ENCODE results near the gene OLFM2.

OLFM2 gene

DNA sequence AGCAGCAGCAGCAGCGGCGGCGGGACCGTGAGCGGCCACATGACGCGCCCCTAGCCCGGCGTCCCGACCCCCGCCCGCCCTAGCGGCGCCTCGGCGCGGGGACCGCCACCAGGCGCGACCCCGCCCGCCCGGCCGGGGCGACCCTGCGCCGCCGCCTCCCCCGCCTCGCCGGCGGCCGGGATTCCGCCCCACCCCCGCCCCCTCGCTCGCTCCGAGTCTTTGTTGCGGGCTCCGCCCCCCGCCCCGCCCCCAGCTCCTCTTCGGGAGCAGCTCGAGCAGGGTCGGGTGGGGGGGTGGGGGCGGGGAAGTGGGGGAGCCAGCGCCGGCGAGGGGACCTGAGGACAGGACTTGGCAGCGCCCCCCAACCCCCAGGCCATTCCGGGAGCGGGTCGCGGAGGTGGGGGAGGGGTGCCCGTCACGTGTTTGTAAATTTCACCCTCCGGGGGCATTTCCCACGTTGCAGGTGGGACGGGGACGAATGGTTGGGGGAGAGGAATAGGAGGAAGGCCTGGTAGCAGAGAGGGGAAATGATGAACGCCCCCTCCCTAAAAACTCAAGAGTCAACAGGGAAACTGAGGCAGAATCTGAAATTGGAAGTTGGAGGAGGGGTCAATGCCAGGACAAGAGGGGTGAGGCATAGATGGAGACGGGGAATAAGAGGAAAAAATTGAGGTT lies at the start of gene OLFM2:
Gene OLFM2, minus strand, starts transcription at position 190 of the 675 bp plus-strand sequence. Its CDS starts 149 bp downstream, at position 41.
- Mint-ChIP-seq H3K27me3 (peaks cover 75% of the 10 kb centered on the region), H3K27ac (no peak within 1 kb of the TSS), H3K9me3 (peaks cover under 1% of the 10 kb centered on the region), H3K4me1 (peaks cover 30% of the 10 kb centered on the region), H3K4me3 (peak within 1 kb of the TSS; percentile 57), H3K36me3 (no peaks in the 10 kb centered on the region)
- ATAC-seq: no peak

GRCh38 chr19:9981406-9982260 lies 45.3 kb upstream of the OLFM2 start:
- peaks cover 64% of the 10 kb centered on the region for H3K27me3 Mint-ChIP-seq
- H3K36me3 Mint-ChIP-seq: no peaks in the 10 kb centered on the region
- H3K27ac Mint-ChIP-seq: no peak overlapping the region
- peaks cover 8% of the 10 kb centered on the region for H3K9me3 Mint-ChIP-seq
- no peak for ATAC-seq
- no peak overlapping the region for H3K4me3 Mint-ChIP-seq
- H3K4me1 Mint-ChIP-seq: no peaks in the 10 kb centered on the region

DNA sequence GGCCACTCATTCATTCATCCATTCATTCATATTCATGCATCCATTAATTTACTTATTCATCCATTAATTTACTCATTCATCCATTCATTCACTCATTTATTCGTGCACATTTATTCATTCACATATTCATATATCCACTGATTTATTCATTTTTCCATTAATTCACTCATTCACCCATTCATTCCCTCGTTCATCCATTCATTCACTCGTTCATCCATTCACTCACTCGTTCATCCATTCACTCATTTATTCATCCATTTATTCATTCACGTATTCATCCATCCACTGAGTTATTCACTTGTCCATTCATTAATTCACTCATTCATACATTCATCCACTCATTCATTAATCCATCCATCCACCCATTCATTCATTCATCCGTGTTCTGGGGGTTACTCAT lies 35.8 kb upstream of the OLFM2 start:
- ATAC-seq: no peak
- H3K4me1 Mint-ChIP-seq: no peaks in the 10 kb centered on the region
- no peaks in the 10 kb centered on the region for H3K36me3 Mint-ChIP-seq
- H3K27ac Mint-ChIP-seq: no peak overlapping the region
- peaks cover 6% of the 10 kb centered on the region for H3K9me3 Mint-ChIP-seq
- H3K27me3 Mint-ChIP-seq: peaks cover 26% of the 10 kb centered on the region
- no peak overlapping the region for H3K4me3 Mint-ChIP-seq

DNA sequence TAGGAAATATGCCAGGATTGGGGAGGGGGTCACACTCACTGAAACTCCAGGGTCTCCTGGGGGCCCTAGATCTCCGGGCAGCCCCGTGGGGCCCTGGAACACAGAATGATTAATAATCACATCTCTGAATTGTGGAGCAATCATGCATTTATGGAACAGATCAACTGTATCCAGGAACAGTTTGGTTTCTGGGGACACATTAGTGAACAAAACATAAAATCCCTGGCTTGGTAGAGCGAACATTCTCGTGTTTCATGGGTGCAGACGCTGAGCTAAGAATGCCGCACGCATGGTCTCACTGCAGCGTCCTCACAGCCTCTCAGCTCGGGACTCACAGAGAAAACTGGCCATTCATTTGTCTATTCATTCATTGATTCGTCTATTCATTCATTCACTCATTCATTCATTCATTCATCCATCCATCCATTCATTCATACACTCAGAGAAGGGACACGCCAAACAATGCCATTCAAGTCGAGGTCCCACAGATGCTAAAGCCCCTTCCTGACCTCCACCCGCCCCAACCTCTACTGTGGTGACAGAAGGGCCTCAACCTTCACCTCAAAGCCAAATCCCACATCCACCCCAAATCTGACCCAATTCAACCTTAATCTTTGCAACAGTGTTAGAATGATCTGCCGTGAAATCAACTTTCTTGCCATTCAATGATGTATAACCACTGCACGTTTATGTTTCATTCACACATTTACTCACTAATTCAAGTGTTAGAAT lies 35.0 kb upstream of the OLFM2 start:
- no peaks in the 10 kb centered on the region for H3K36me3 Mint-ChIP-seq
- H3K4me3 Mint-ChIP-seq: no peak overlapping the region
- no peak overlapping the region for H3K27ac Mint-ChIP-seq
- ATAC-seq: no peak
- peaks cover 31% of the 10 kb centered on the region for H3K27me3 Mint-ChIP-seq
- peaks cover 6% of the 10 kb centered on the region for H3K9me3 Mint-ChIP-seq
- H3K4me1 Mint-ChIP-seq: no peaks in the 10 kb centered on the region

GRCh38 chr19:9970481-9970880 lies 34.2 kb upstream of the OLFM2 start:
- no peaks in the 10 kb centered on the region for H3K4me1 Mint-ChIP-seq
- ATAC-seq: no peak
- peaks cover 33% of the 10 kb centered on the region for H3K27me3 Mint-ChIP-seq
- no peak overlapping the region for H3K27ac Mint-ChIP-seq
- H3K36me3 Mint-ChIP-seq: no peaks in the 10 kb centered on the region
- H3K4me3 Mint-ChIP-seq: no peak overlapping the region
- peaks cover 6% of the 10 kb centered on the region for H3K9me3 Mint-ChIP-seq

DNA sequence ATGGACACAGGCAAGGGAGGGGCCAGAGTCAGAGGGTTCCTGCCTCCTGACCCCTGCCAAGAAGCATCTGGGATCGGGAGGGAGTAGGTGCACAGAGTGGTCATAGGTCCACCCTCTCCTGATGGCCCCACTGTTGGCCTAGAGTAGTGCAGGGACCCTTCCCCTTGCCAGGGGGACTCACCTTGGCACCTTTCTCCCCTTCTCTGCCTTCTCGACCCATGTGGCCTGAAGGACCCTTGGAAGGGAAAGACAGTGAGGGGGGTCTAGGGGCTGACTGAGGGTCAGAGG lies 33.3 kb upstream of the OLFM2 start:
- H3K4me3 Mint-ChIP-seq: no peak overlapping the region
- no peak for ATAC-seq
- no peaks in the 10 kb centered on the region for H3K36me3 Mint-ChIP-seq
- no peak overlapping the region for H3K27ac Mint-ChIP-seq
- H3K9me3 Mint-ChIP-seq: peaks cover 6% of the 10 kb centered on the region
- H3K27me3 Mint-ChIP-seq: peaks cover 33% of the 10 kb centered on the region
- H3K4me1 Mint-ChIP-seq: no peaks in the 10 kb centered on the region

- H3K27ac Mint-ChIP-seq: no peak overlapping the region
- H3K9me3 Mint-ChIP-seq: peaks cover 6% of the 10 kb centered on the region
- no peaks in the 10 kb centered on the region for H3K4me1 Mint-ChIP-seq
- H3K4me3 Mint-ChIP-seq: no peak overlapping the region
- H3K27me3 Mint-ChIP-seq: peaks cover 33% of the 10 kb centered on the region
- H3K36me3 Mint-ChIP-seq: no peaks in the 10 kb centered on the region
- ATAC-seq: peak; percentile 29
Observed at GRCh38 chr19:9968820-9969687, 32.7 kb upstream of the OLFM2 start.

DNA sequence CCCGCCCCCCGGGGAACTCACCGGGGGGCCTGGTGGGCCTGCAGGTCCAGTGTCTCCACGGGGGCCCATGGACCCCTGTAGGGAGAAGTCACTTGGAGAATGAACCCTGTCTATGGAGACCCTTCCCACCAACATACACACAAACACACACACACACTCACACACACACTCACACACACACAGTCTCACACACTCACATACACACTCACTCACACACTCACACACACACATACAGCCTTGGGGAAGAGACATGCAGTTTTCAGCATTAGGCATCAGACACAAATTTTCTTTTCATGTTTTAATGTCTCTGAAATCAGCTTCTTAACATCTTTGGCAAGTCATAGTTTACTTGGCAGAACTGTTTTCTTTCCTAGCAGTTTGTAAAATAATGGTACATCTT lies 31.0 kb upstream of the OLFM2 start:
- H3K4me1 Mint-ChIP-seq: no peaks in the 10 kb centered on the region
- no peak overlapping the region for H3K4me3 Mint-ChIP-seq
- no peak overlapping the region for H3K27ac Mint-ChIP-seq
- peak; percentile 11 for ATAC-seq
- peaks cover 6% of the 10 kb centered on the region for H3K9me3 Mint-ChIP-seq
- H3K36me3 Mint-ChIP-seq: no peaks in the 10 kb centered on the region
- peaks cover 39% of the 10 kb centered on the region for H3K27me3 Mint-ChIP-seq

- Mint-ChIP-seq H3K4me3 (no peak overlapping the region), H3K36me3 (no peaks in the 10 kb centered on the region), H3K9me3 (no peaks in the 10 kb centered on the region), H3K27me3 (peaks cover 39% of the 10 kb centered on the region), H3K27ac (no peak overlapping the region), H3K4me1 (no peaks in the 10 kb centered on the region)
- ATAC-seq: no peak
Observed at GRCh38 chr19:9966448-9966847, 30.1 kb upstream of the OLFM2 start.

- H3K27me3 Mint-ChIP-seq: peaks cover 43% of the 10 kb centered on the region
- no peak overlapping the region for H3K4me3 Mint-ChIP-seq
- H3K36me3 Mint-ChIP-seq: no peaks in the 10 kb centered on the region
- H3K27ac Mint-ChIP-seq: no peak overlapping the region
- no peaks in the 10 kb centered on the region for H3K9me3 Mint-ChIP-seq
- ATAC-seq: no peak
- H3K4me1 Mint-ChIP-seq: no peaks in the 10 kb centered on the region
Observed at GRCh38 chr19:9966024-9966423, 29.7 kb upstream of the OLFM2 start.

GRCh38 chr19:9962623-9963290 lies 26.4 kb upstream of the OLFM2 start:
- no peak overlapping the region for H3K27ac Mint-ChIP-seq
- no peak for ATAC-seq
- no peaks in the 10 kb centered on the region for H3K36me3 Mint-ChIP-seq
- H3K4me1 Mint-ChIP-seq: no peaks in the 10 kb centered on the region
- no peaks in the 10 kb centered on the region for H3K9me3 Mint-ChIP-seq
- no peak overlapping the region for H3K4me3 Mint-ChIP-seq
- peaks cover 52% of the 10 kb centered on the region for H3K27me3 Mint-ChIP-seq

- H3K27ac Mint-ChIP-seq: no peak overlapping the region
- H3K36me3 Mint-ChIP-seq: no peaks in the 10 kb centered on the region
- H3K4me1 Mint-ChIP-seq: no peaks in the 10 kb centered on the region
- peaks cover 36% of the 10 kb centered on the region for H3K27me3 Mint-ChIP-seq
- H3K4me3 Mint-ChIP-seq: no peak overlapping the region
- no peaks in the 10 kb centered on the region for H3K9me3 Mint-ChIP-seq
- ATAC-seq: no peak
Observed at GRCh38 chr19:9961103-9961502, 24.8 kb upstream of the OLFM2 start.

GRCh38 chr19:9958379-9958821 lies 22.1 kb upstream of the OLFM2 start:
- no peak for ATAC-seq
- Mint-ChIP-seq H3K4me3 (no peak overlapping the region), H3K27ac (no peak overlapping the region), H3K4me1 (no peaks in the 10 kb centered on the region), H3K9me3 (no peaks in the 10 kb centered on the region), H3K27me3 (peaks cover 36% of the 10 kb centered on the region), H3K36me3 (no peaks in the 10 kb centered on the region)

GRCh38 chr19:9956956-9957355 lies 20.6 kb upstream of the OLFM2 start:
- Mint-ChIP-seq H3K27me3 (peaks cover 45% of the 10 kb centered on the region), H3K36me3 (no peaks in the 10 kb centered on the region), H3K9me3 (no peaks in the 10 kb centered on the region), H3K4me1 (no peaks in the 10 kb centered on the region), H3K27ac (no peak overlapping the region), H3K4me3 (no peak overlapping the region)
- no peak for ATAC-seq
